Psoas muscle (tissue), 8 donors: ENCODE results near the gene PPP2R2C. TPM values are rescaled to one million over a fixed set of nuclear protein-coding genes. Genes with fewer than 3 reads are reported as not detected.

Source experiments
- ATAC-seq, 4 donors: fragments of 200-7000 bp; cut with Tn5 transposase; one replicate each; pipeline ENCODE4 v1.9.1; 2020; ENCODE audit warnings: moderate library complexity in 3 of 4, mild to moderate bottlenecking in 2 of 4
- DNase-seq, 2 donors: peaks; one replicate each; pipeline ENCODE4 v3.0.0-alpha.2; 2020
- H3K27ac ChIP-seq: fragments of 200-600 bp; one replicate; pipeline ENCODE4 v1.8.0; 2022
- H3K27me3 ChIP-seq, 3 donors: fragments of 200-600 bp in 1 of 3; one replicate each; pipeline versions ENCODE4 v1.6.1 to v1.8.0; 2013 to 2022; ENCODE audit warnings: low read length in 2 of 3, mild to moderate bottlenecking in 2 of 3, moderate library complexity in 1 of 3; ENCODE audit not compliant: insufficient read depth in 3 of 3
- H3K36me3 ChIP-seq, 2 donors: fragments of 200-600 bp in 1 of 2; one replicate each; pipeline versions ENCODE4 v1.6.1 to v1.8.0; 2013 to 2022; ENCODE audit warnings: low read depth in 1 of 2, mild to moderate bottlenecking in 1 of 2, moderate library complexity in 1 of 2; ENCODE audit not compliant: insufficient read depth in 1 of 2
- H3K4me1 ChIP-seq: fragments of 200-600 bp; one replicate; pipeline ENCODE4 v1.8.0; 2022
- H3K4me3 ChIP-seq: fragments of 200-600 bp; one replicate; pipeline ENCODE4 v1.8.0; 2022; ENCODE audit warnings: mild to moderate bottlenecking
- H3K9me3 ChIP-seq: fragments of 200-600 bp; one replicate; pipeline ENCODE4 v1.8.0; 2022
- CTCF ChIP-seq: fragments of 200-600 bp; IDR thresholded peaks from one replicate; pipeline ENCODE4 v1.8.0; 2022; ENCODE audit warnings: antibody characterized with exemption
- WGBS, 3 donors: extraction: QIAGEN DNeasy Blood & Tissue Kit; methylation state at CpG; one replicate each; pipeline versions ENCODE4 v1.1.6 to v1.1.7; 2013; 5-methylcytosine and 5-hydroxymethylcytosine counted together
- intact Hi-C, 2 donors: fragments of 100-400 bp; cut with DNase I; formaldehyde crosslinking; loops; one replicate each; pipeline versions ENCODE4 v1.11.0 to v1.14.2; 2022
- polyA plus RNA-seq, 3 donors: library from polyadenylated mRNA; stranded (reverse); fragments of 200-250 nt; gene quantifications; one replicate each; pipeline ENCODE4 v1.2.3, GENCODE V29; 2013
- total RNA-seq, 4 donors: library from RNA; stranded (reverse); fragmentation: NEBNext Ultra II Directional in 2 of 4; extraction: Animal tissue kit (Norgen Biotek cat#: 25700) in 2 of 4; gene quantifications; one replicate each; pipeline versions ENCODE4 v1.2.1 to v1.2.4, GENCODE V29; 2021 to 2023
- donor health status: healthy with polysubstance abuse.
- donor health status: DM: no; HTN: no; CAD: no; lungs with moderate emphysema.
- donor health status: Bipolar disorder and iron deficiency.
- donor health status: healthy.
- donor health status: DM: yes; HTN: yes; CAD: no.
- donor health status: DM: no; HTN: no; CAD: no.
- donor health status: DM: no; HTN: no; CAD: no.
- donor health status: DM: yes; HTN: yes; CAD: no.

PPP2R2C gene
- total and polyA plus RNA-seq, 7 donors: 0.08 to 3.2 (median 1.2) TPM

GRCh38 chr4:6475492-6476020 lies 3.1 kb upstream of the PPP2R2C start:
- intact Hi-C loops: no loop called here
- no peak overlapping the region for H3K27ac ChIP-seq

GRCh38 chr4:6474705-6475457 lies 2.5 kb upstream of the PPP2R2C start:
- 63 to 71% (median 71%) methylated on average over 9 of the region's 9 CpGs for WGBS, 3 donors
- intact Hi-C loops: no loop called here

More at GRCh38 chr4:6475492-6476020, 3.1 kb upstream of the PPP2R2C start:
- no peak for DNase-seq
- peaks cover 0 to 56% (median 25%) of the 10 kb centered on the region in 3 donors for H3K27me3 ChIP-seq
- no peaks in the 10 kb centered on the region for H3K4me1 ChIP-seq
- no peaks in the 10 kb centered on the region for H3K36me3 ChIP-seq
- H3K9me3 ChIP-seq: no peaks in the 10 kb centered on the region
- 87% methylated on average over 11 of the region's 11 CpGs for WGBS, 3 donors
- no peak overlapping the region for H3K4me3 ChIP-seq
- TF ChIP-seq CTCF: no peak
- ATAC-seq: no peak

GRCh38 chr4:6474053-6474568 lies 1.7 kb upstream of the PPP2R2C start:
- Histone ChIP-seq H3K4me3 (no peak overlapping the region), H3K27me3 (peaks cover 0 to 66% (median 30%) of the 10 kb centered on the region in 3 donors)
- 41 to 46% (median 45%) methylated on average over 4 to 5 of the region's 5 CpGs for WGBS, 3 donors

More at GRCh38 chr4:6474705-6475457, 2.5 kb upstream of the PPP2R2C start:
- no peaks in the 10 kb centered on the region for H3K4me1 ChIP-seq
- H3K4me3 ChIP-seq: no peak overlapping the region
- H3K27ac ChIP-seq: no peak overlapping the region
- H3K9me3 ChIP-seq: no peaks in the 10 kb centered on the region
- peaks cover 0 to 63% (median 26%) of the 10 kb centered on the region in 3 donors for H3K27me3 ChIP-seq
- DNase-seq (no peak), ATAC-seq (no peak)
- TF ChIP-seq CTCF: no peak
- no peaks in the 10 kb centered on the region for H3K36me3 ChIP-seq

GRCh38 chr4:6473264-6474052 lies 1.0 kb upstream of the PPP2R2C start:
- DNase-seq: no peak
- H3K9me3 ChIP-seq: no peaks in the 10 kb centered on the region
- peaks cover 3 to 69% (median 33%) of the 10 kb centered on the region in 3 donors for H3K27me3 ChIP-seq
- no peak for ATAC-seq
- WGBS, 3 donors: 22 to 26% (median 25%) methylated on average over 9 of the region's 9 CpGs
- H3K4me3 ChIP-seq: no peak overlapping the region
- no peak for TF ChIP-seq CTCF
- H3K27ac ChIP-seq: no peak overlapping the region
- intact Hi-C loops: no loop called here
- no peaks in the 10 kb centered on the region for H3K36me3 ChIP-seq
- H3K4me1 ChIP-seq: no peaks in the 10 kb centered on the region

More at GRCh38 chr4:6474053-6474568, 1.7 kb upstream of the PPP2R2C start:
- intact Hi-C loops: no loop called here
- H3K27ac ChIP-seq: no peak overlapping the region
- DNase-seq (no peak), ATAC-seq (no peak)
- no peaks in the 10 kb centered on the region for H3K36me3 ChIP-seq
- no peak for TF ChIP-seq CTCF
- no peaks in the 10 kb centered on the region for H3K9me3 ChIP-seq
- H3K4me1 ChIP-seq: no peaks in the 10 kb centered on the region
